Measurements from ENCODE around the gene AP2A2.
A peak's percentile ranks its signal among the peaks of the same experiment; 100 is the strongest.

Gene AP2A2

GRCh38 chr11:1047595-1048156 is 122.0 kb downstream of the AP2A2 start:
- DNase-seq = no peak

- no peak for DNase-seq
Observed at GRCh38 chr11:1048375-1049070, 122.9 kb downstream of the AP2A2 start.

GRCh38 chr11:1049071-1049405 is 123.4 kb downstream of the AP2A2 start:
- no peak for DNase-seq

- DNase-seq = no peak
Observed at GRCh38 chr11:1049431-1049891, 123.8 kb downstream of the AP2A2 start.

- no peak for DNase-seq
Observed at GRCh38 chr11:1049911-1050580, 124.4 kb downstream of the AP2A2 start.

GRCh38 chr11:1050581-1051355 is 125.1 kb downstream of the AP2A2 start:
- DNase-seq = peak; percentile 62

GRCh38 chr11:1051356-1052132 is 125.9 kb downstream of the AP2A2 start:
- no peak for DNase-seq

GRCh38 chr11:1052133-1053011 is 126.7 kb downstream of the AP2A2 start:
- DNase-seq = no peak

- DNase-seq = no peak
Observed at GRCh38 chr11:1053121-1053901, 127.6 kb downstream of the AP2A2 start.

- DNase-seq = peak; percentile 18
Observed at GRCh38 chr11:1054143-1055108, 128.8 kb downstream of the AP2A2 start.

GRCh38 chr11:1055109-1055703 is 129.5 kb downstream of the AP2A2 start:
- no peak for DNase-seq

- no peak for DNase-seq
Observed at GRCh38 chr11:1055990-1056771, 130.5 kb downstream of the AP2A2 start.

- no peak for DNase-seq
Observed at GRCh38 chr11:1057806-1058205, 132.1 kb downstream of the AP2A2 start.

- DNase-seq = no peak
Observed at GRCh38 chr11:1059759-1060158, 134.1 kb downstream of the AP2A2 start.

- no peak for DNase-seq
Observed at GRCh38 chr11:1060410-1060809, 134.7 kb downstream of the AP2A2 start.

GRCh38 chr11:1060852-1061616 is 135.4 kb downstream of the AP2A2 start:
- no peak for DNase-seq

All from NCI-H82 (cell line).